Ovary (tissue), 9 donors: ENCODE measurements around the gene POC1A. TPM values are rescaled to one million over a fixed set of nuclear protein-coding genes. Genes with fewer than 3 reads are reported as not detected.

Source experiments
- DNase-seq, 5 donors: peaks; one replicate each; pipeline ENCODE4 v3.0.0-alpha.2; 2019 to 2020
- H3K27ac ChIP-seq, 2 donors: fragments of 200-600 bp; one replicate each; pipeline versions ENCODE4 v1.5.1 to v1.8.0; 2019 to 2022
- H3K27me3 ChIP-seq: fragments of 200-600 bp; one replicate; pipeline ENCODE4 v1.8.0; 2022
- H3K36me3 ChIP-seq: fragments of 200-600 bp; sonication (generic); one replicate; pipeline ENCODE4 v1.5.1; 2019
- H3K4me1 ChIP-seq: one replicate; pipeline ENCODE4 v1.8.1; 2013; ENCODE audit warnings: mild to moderate bottlenecking, moderate library complexity; ENCODE audit not compliant: insufficient read depth
- H3K4me3 ChIP-seq: fragments of 200-600 bp; sonication (generic); one replicate; pipeline ENCODE4 v1.5.1; 2017
- H3K9me3 ChIP-seq, 2 donors: fragments of 200-600 bp in 1 of 2; sonication (generic) in 1 of 2; one replicate each; pipeline versions ENCODE4 v1.5.1 to v1.8.1; 2013 to 2019; ENCODE audit warnings: mild to moderate bottlenecking in 1 of 2, moderate library complexity in 1 of 2
- CTCF ChIP-seq, 3 donors: fragments of 450-650 bp in 2 of 3; fragments of 200-600 bp in 1 of 3; IDR thresholded peaks; one replicate each; pipeline versions ENCODE4 v1.5.1 to v1.8.0; 2016 to 2022; ENCODE audit warnings: antibody characterized with exemption in 3 of 3, mild to moderate bottlenecking in 1 of 3
- EP300 ChIP-seq: sonication (generic); formaldehyde crosslinking; IDR thresholded peaks from one replicate; pipeline ENCODE4 v1.6.1; 2017; ENCODE audit warnings: antibody characterized with exemption
- POLR2A ChIP-seq: fragments of 450-650 bp; IDR thresholded peaks from one replicate; pipeline ENCODE4 v1.6.1; 2017; ENCODE audit warnings: antibody characterized with exemption, mild to moderate bottlenecking, moderate library complexity
- WGBS, 3 donors: extraction: QIAGEN DNeasy Blood & Tissue Kit in 1 of 3; methylation state at CpG; one replicate each; pipeline versions ENCODE4 v1.1.5 to v1.1.7; 2013 to 2017; 5-methylcytosine and 5-hydroxymethylcytosine counted together
- intact Hi-C, 4 donors: fragments of 100-400 bp; cut with DNase I; formaldehyde crosslinking; loops; one replicate each; pipeline versions ENCODE4 v1.11.0 to v1.15.1; 2022 to 2023
- polyA plus RNA-seq, 2 donors: library from polyadenylated mRNA; stranded (reverse); fragments of 200-250 nt in 1 of 2; fragments of 350-450 nt in 1 of 2; fragmentation: Illumina TruSeq in 1 of 2; extraction: RNeasy Lipid Tissue Mini Kit (QIAGEN cat#74804) in 1 of 2; gene quantifications; one replicate each; pipeline ENCODE4 v1.2.3, GENCODE V29; 2013 to 2014
- total RNA-seq, 7 donors: library from RNA; depleted of rRNA in 2 of 7; stranded (reverse); fragments of >200 nt in 2 of 7; fragmentation: NEBNext Ultra II Directional in 3 of 7; extraction: Animal tissue kit (Norgen Biotek cat#: 25700) in 3 of 7; gene quantifications; one replicate each; pipeline versions ENCODE4 v1.1.0 to v1.2.4, GENCODE V29; 2016 to 2023
- donor health status: DM: no; HTN: no; CAD: no; lungs with moderate emphysema.
- donor health status: DM: no; HTN: no; CAD: no.
- donor health status: Bipolar disorder and iron deficiency.
- donor health status: DM: yes; HTN: yes; CAD: no.
- donor health status: DM: no; HTN: no; CAD: no.
- donor health status: DM: yes; HTN: yes; CAD: no.

POC1A gene
- total and polyA plus RNA-seq, 9 donors: 0.53 to 1.8 (median 1.3) TPM

- H3K9me3 ChIP-seq: no peaks in the 10 kb centered on the region
- H3K4me3 ChIP-seq: no peak overlapping the region
- WGBS, 3 donors: 78 to 84% (median 83%) methylated on average over 3 of the region's 3 CpGs
- TF ChIP-seq POLR2A (no peak), CTCF (IDR thresholded peaks at IDR 0.05) (no peak), EP300 (no peak)
- intact Hi-C loops: no loop called here
- no peaks in the 10 kb centered on the region for H3K4me1 ChIP-seq
- H3K27ac ChIP-seq: no peak overlapping the region
- no peaks in the 10 kb centered on the region for H3K36me3 ChIP-seq
- DNase-seq: no peak
- no peaks in the 10 kb centered on the region for H3K27me3 ChIP-seq
Observed at GRCh38 chr3:52134761-52135160, 19.5 kb downstream of the POC1A start.

GRCh38 chr3:52132930-52133329 is 21.3 kb downstream of the POC1A start:
- TF ChIP-seq CTCF (IDR thresholded peaks at IDR 0.05): no peak
- no peak for TF ChIP-seq EP300
- TF ChIP-seq POLR2A: no peak
- Histone ChIP-seq H3K9me3 (no peaks in the 10 kb centered on the region), H3K36me3 (no peaks in the 10 kb centered on the region), H3K27me3 (no peaks in the 10 kb centered on the region), H3K4me3 (no peak overlapping the region), H3K27ac (no peak overlapping the region), H3K4me1 (peaks cover 2% of the 10 kb centered on the region)
- 91 to 94% (median 92%) methylated on average over 8 of the region's 8 CpGs for WGBS, 3 donors
- DNase-seq: no peak
- intact Hi-C loops: no loop called here

GRCh38 chr3:52132041-52132440 is 22.2 kb downstream of the POC1A start:
- Histone ChIP-seq H3K27me3 (no peaks in the 10 kb centered on the region), H3K4me3 (no peak overlapping the region), H3K4me1 (peaks cover 2% of the 10 kb centered on the region), H3K9me3 (no peaks in the 10 kb centered on the region), H3K27ac (no peak overlapping the region), H3K36me3 (no peaks in the 10 kb centered on the region)
- WGBS, 3 donors: 89 to 95% (median 92%) methylated on average over 1 of the region's 1 CpG
- no peak for DNase-seq
- intact Hi-C loops: no loop called here
- TF ChIP-seq CTCF (IDR thresholded peaks at IDR 0.05) (no peak), POLR2A (no peak), EP300 (no peak)

- intact Hi-C loops: no loop called here
- H3K27me3 ChIP-seq: no peaks in the 10 kb centered on the region
- no peak overlapping the region for H3K27ac ChIP-seq
- 84 to 86% (median 85%) methylated on average over 8 to 14 of the region's 14 CpGs for WGBS, 3 donors
- H3K4me1 ChIP-seq: peaks cover 2% of the 10 kb centered on the region
- H3K36me3 ChIP-seq: no peaks in the 10 kb centered on the region
- no peak for DNase-seq
- H3K9me3 ChIP-seq: no peaks in the 10 kb centered on the region
- H3K4me3 ChIP-seq: no peak overlapping the region
- TF ChIP-seq EP300: no peak
- TF ChIP-seq POLR2A: no peak
- no peak for TF ChIP-seq CTCF (IDR thresholded peaks at IDR 0.05)
Observed at GRCh38 chr3:52130966-52131622, 23.1 kb downstream of the POC1A start.
